IPS-18a (cell line): ENCODE data around the gene MTRF1.
"Not testable (repeated sequence)": the region's sequence is repeated elsewhere in the genome, so short reads cannot be mapped to it uniquely, and the experiment has no call there.

ENCODE experiments used
- H3K27ac ChIP-seq: one replicate; pipeline ENCODE4 v1.5.1; 2013; ENCODE audit warnings: low read length
- H3K27me3 ChIP-seq: one replicate; pipeline ENCODE4 v1.6.1; 2013; ENCODE audit warnings: mild to moderate bottlenecking, low read length; ENCODE audit not compliant: control insufficient read depth, insufficient read depth
- H3K36me3 ChIP-seq: one replicate; pipeline ENCODE4 v1.6.1; 2013; ENCODE audit warnings: low read depth, low read length; ENCODE audit not compliant: control insufficient read depth
- H3K4me1 ChIP-seq: one replicate; pipeline ENCODE4 v1.6.1; 2013; ENCODE audit warnings: low read depth, low read length; ENCODE audit not compliant: control insufficient read depth
- H3K4me3 ChIP-seq: one replicate; pipeline ENCODE4 v1.5.1; 2013; ENCODE audit warnings: low read length
- H3K9ac ChIP-seq: one replicate; pipeline ENCODE4 v1.6.1; 2013; ENCODE audit warnings: mild to moderate bottlenecking, low read length, moderate library complexity
- H3K9me3 ChIP-seq: one replicate; pipeline ENCODE4 v1.6.1; 2013; ENCODE audit warnings: low read depth, low read length; ENCODE audit not compliant: control insufficient read depth

MTRF1 gene

GRCh38 chr13:41186481-41186880 is 76.9 kb downstream of the MTRF1 start:
- Histone ChIP-seq H3K4me3 (no peak overlapping the region), H3K9ac (no peak overlapping the region), H3K4me1 (no peaks in the 10 kb centered on the region), H3K9me3 (no peaks in the 10 kb centered on the region), H3K36me3 (no peaks in the 10 kb centered on the region), H3K27ac (no peak overlapping the region), H3K27me3 (no peaks in the 10 kb centered on the region)

DNA sequence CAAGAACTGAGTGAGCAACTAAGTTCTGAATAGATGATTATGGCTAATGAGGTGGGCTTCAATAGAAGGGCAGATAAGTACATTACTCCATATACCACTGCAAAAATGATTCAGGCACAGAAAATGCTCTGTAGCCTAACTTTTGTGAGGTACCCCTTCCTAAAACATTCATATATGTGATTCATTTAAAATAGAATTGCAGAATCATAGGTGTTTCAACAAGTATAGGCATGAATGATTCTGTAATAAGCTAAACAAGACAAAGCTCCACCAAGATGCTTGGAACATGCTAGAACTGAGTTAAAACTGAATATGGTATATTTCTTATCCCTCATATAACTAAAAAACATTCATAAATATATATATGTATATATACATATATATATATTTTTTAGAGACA is 81.1 kb downstream of the MTRF1 start:
- no peaks in the 10 kb centered on the region for H3K9me3 ChIP-seq
- no peaks in the 10 kb centered on the region for H3K4me1 ChIP-seq
- H3K9ac ChIP-seq, result no peak overlapping the region
- H3K27me3 ChIP-seq, result no peaks in the 10 kb centered on the region
- H3K4me3 ChIP-seq, result no peak overlapping the region
- no peak overlapping the region for H3K27ac ChIP-seq
- H3K36me3 ChIP-seq, result no peaks in the 10 kb centered on the region

DNA sequence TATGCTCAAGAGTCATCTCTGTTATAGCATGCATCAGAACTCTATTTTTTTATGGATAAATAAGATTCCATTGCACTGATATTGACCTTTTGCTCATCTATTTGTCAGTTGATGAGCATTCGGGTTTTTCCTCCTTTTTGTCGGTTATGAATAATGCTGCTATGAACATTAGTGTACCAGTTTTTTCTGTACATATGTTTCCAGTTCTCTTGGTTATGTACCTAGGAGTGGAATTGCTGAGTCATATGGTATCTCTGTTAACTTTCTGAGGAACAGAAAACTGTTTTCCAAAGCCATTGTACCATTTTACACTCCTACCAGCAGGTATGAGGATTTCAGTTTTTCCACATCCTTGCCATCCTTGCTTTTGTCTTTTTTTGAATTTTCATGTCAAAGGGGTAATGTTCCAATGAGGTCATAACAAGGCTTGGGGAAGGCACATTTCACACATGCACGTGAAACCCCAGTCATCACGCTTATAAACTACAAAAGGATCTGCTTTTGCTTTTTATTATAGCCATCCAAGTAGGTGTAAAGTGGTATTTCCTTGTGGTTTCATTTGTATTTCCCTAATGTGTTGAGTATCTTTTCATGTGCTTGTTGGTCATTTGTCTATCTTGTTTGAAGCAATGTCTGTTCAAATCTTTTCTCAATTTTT is 83.7 kb downstream of the MTRF1 start:
- Histone ChIP-seq H3K4me3 (no peak overlapping the region), H3K9me3 (peaks cover 9% of the 10 kb centered on the region), H3K9ac (no peak overlapping the region), H3K27ac (no peak overlapping the region), H3K36me3 (no peaks in the 10 kb centered on the region), H3K27me3 (no peaks in the 10 kb centered on the region), H3K4me1 (no peaks in the 10 kb centered on the region)

GRCh38 chr13:41178040-41178439 is 85.3 kb downstream of the MTRF1 start:
- no peaks in the 10 kb centered on the region for H3K36me3 ChIP-seq
- H3K4me1 ChIP-seq, result no peaks in the 10 kb centered on the region
- peaks cover 9% of the 10 kb centered on the region for H3K9me3 ChIP-seq
- no peak overlapping the region for H3K9ac ChIP-seq
- H3K4me3 ChIP-seq, result no peak overlapping the region
- no peak overlapping the region for H3K27ac ChIP-seq
- no peaks in the 10 kb centered on the region for H3K27me3 ChIP-seq

- Histone ChIP-seq H3K9me3 (peaks cover 9% of the 10 kb centered on the region), H3K4me3 (no peak overlapping the region), H3K4me1 (no peaks in the 10 kb centered on the region), H3K36me3 (no peaks in the 10 kb centered on the region), H3K27me3 (no peaks in the 10 kb centered on the region), H3K9ac (no peak overlapping the region), H3K27ac (no peak overlapping the region)
Observed at GRCh38 chr13:41177616-41178015, 85.8 kb downstream of the MTRF1 start.

DNA sequence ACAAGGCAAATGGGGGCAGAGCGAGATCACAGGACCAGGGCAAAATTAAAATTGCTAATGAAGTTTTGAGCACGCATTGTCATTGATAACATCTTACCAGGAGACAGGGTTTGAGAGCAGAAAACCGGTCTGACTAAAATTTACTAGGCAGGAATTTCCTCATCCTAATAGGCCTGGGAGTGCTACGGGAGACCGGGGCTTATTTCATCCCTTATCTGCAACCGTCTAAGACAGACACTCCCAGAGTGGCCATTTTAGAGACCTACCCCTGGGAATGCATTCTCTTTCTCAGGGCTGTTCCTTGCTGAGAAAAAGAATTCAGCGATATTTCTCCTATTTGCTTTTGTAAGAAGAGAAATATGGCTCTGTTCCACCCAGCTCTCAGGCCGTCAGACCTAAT is 87.8 kb downstream of the MTRF1 start:
- H3K36me3 ChIP-seq, H3K4me1 ChIP-seq, H3K4me3 ChIP-seq, H3K9me3 ChIP-seq, H3K27ac ChIP-seq, H3K27me3 ChIP-seq, H3K9ac ChIP-seq: not testable (repeated sequence)
